Loucy (cell line): ENCODE results near the gene TIMM10.
"Not testable (repeated sequence)": the region's sequence is repeated elsewhere in the genome, so short reads cannot be mapped to it uniquely, and the experiment has no call there.

Experiments
- EZH2phosphoT487 ChIP-seq: fragments of 200-600 bp; IDR thresholded peaks from 2 replicates; pipeline ENCODE4 v1.6.1; 2018; ENCODE audit warnings: antibody characterized with exemption, mild to moderate bottlenecking, moderate library complexity, borderline replicate concordance
- TF ChIP-seq, protein P1 (sequence below): fragments of 200-600 bp; sonication (generic); conservative IDR thresholded peaks from 2 replicates; pipeline ENCODE4 v1.5.1; 2014; ENCODE audit warnings: mild to moderate bottlenecking, antibody characterized with exemption, low read length

DNA sequence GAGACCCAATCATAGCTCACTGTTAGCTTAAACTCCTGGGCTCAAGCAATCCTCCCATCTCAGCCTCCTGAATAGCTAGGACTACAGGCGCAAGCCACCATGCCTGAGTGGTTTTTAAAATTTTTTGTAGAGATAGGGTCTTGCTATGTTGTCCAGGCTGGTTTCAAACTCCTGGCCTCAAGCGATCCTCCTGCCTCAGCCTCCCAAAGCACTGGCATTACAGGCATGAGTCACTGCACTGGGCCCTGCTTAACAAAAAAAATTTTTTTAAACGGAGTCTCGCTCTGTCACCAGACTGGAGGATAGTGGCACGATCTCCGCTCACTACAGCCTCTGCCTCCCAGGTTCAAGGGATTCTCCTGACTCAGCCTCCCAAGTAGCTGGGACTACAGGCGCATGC, 3.9 kb upstream of the TIMM10 start:
- TF ChIP-seq, protein P1, sequence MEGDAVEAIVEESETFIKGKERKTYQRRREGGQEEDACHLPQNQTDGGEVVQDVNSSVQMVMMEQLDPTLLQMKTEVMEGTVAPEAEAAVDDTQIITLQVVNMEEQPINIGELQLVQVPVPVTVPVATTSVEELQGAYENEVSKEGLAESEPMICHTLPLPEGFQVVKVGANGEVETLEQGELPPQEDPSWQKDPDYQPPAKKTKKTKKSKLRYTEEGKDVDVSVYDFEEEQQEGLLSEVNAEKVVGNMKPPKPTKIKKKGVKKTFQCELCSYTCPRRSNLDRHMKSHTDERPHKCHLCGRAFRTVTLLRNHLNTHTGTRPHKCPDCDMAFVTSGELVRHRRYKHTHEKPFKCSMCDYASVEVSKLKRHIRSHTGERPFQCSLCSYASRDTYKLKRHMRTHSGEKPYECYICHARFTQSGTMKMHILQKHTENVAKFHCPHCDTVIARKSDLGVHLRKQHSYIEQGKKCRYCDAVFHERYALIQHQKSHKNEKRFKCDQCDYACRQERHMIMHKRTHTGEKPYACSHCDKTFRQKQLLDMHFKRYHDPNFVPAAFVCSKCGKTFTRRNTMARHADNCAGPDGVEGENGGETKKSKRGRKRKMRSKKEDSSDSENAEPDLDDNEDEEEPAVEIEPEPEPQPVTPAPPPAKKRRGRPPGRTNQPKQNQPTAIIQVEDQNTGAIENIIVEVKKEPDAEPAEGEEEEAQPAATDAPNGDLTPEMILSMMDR, result not testable (repeated sequence)
- TF ChIP-seq EZH2phosphoT487, result not testable (repeated sequence)
